GM19351 (cell line): ENCODE results near the gene TSACC.

Experiments
- ATAC-seq: cut with Tn5 transposase; IDR thresholded peaks from one replicate; pipeline ENCODE4 v1.9.1; 2021; ENCODE audit warnings: mild to moderate bottlenecking, moderate library complexity; ENCODE audit not compliant: unreplicated experiment

Gene TSACC

DNA sequence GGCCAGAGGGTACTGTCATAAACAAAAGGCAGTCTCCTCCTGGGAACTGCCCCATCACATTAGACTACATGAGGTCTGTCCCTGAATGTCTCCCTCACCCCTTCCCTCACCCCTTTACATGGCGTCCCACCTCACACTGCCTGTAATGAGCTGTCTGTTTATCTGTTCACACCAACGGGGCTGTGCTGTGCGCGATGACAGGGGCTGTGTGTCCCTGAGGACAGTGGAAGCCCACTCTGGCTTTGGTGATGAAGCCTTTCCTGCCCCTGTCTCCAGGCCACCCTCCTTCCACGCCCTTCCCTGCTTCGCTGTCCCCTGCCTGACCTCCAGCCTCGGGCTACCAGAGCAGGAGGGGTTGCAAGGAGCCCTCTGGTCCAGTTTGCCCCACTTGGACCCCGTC lies 53.4 kb downstream of the TSACC start:
- no peak for ATAC-seq

- no peak for ATAC-seq
Observed at GRCh38 chr1:156392452-156392853, 54.1 kb downstream of the TSACC start.

DNA sequence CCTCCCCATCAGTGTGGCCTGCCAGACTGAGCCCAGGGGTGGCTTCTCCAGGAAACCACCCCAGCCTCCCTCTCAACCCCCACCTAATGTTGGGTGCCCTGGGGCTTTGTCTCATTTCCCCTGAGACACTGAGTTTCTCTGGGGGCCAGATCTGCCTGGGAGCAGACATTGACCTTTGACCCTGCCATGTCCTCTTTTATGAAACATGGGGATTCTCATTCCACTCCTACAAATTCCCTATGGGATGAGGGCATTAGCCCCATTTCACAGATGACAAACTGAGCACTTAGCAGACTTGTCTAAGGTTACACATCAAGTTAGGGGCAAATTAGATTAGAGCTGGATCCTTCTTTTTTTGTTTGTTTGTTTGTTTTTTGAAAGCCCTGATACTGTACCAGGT lies 54.8 kb downstream of the TSACC start:
- no peak for ATAC-seq

DNA sequence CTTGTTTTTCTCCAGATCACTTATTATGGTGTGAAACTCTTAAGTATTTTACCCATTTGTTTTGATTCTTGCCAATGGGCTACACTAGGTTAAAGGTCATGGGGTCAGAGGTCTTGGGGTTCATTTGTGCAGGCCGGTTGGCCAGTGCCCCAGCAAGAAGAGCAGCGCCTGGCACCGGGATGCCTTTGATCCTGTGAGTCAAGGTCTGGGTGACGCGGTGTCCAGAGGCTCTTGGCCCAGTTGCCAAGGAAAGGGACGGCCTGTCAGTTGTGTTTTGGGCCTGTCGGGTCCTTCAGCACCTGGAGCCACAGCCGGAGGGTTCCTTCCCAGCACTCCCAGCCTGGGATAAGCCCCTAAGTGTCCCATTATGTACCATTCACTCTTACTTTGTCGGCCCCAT lies 55.8 kb downstream of the TSACC start:
- ATAC-seq = no peak

DNA sequence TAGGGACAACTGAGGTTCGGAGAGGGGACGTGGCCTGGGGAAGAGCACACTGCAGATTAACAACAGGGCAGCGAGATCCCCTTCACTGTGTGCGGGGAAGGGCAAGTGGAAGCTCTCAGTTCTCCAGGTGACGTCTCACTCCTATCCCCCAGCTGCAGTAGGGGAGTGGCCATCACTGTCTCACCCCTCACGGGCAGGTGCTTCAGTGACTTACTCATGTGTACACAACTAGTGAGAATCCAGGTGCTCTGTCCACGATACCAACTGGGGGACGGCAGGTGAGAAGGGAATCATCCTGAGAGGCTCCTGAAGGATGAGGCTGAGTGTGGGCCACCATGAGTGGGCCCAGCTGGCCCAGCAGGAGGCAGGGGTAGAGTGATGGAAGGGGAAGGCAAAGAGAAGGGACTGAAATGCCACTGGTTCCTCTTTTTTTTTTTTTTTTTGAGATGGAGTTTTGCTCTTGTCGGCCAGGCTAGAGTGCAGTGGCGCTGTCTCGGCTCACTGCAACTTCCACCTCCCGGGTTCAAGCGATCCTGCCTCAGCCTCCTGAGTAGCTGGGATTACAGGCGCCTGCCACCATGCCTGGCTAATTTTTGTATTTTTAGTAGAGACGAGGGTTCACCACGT lies 56.6 kb downstream of the TSACC start:
- ATAC-seq = no peak
